GM21515 (cell line): ENCODE measurements around the gene ACVR2A.

Experiments used
- ATAC-seq: cut with Tn5 transposase; IDR thresholded peaks from one replicate; pipeline ENCODE4 v1.9.1; 2021; ENCODE audit not compliant: unreplicated experiment

Gene ACVR2A

DNA sequence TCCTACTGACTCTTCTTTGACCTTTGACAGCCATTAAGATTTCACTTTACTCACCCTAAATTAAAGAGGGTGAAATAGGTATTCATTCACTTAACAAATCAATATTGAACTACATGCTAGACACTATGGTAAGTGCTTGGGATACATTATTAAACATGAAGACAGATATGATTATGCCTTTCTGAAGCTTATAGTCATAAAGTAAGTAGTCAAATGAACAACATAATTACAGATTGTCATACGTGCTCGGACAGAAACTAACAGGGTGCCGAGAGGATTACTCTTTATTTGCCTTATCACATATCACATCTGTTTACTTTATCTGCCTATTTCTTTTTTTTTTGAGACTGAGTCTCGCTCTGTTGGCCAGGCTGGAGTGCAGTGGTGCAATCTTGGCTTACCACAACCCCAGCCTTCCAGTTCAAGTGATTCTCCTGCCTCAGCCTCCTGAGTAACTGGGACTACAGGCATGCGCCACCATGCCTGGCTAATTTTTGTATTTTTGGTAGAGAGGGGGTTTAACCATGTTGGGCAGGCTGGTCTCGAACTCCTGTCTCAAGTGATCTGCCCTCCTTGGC lies 9.8 kb downstream of the ACVR2A start:
- no peak for ATAC-seq

DNA sequence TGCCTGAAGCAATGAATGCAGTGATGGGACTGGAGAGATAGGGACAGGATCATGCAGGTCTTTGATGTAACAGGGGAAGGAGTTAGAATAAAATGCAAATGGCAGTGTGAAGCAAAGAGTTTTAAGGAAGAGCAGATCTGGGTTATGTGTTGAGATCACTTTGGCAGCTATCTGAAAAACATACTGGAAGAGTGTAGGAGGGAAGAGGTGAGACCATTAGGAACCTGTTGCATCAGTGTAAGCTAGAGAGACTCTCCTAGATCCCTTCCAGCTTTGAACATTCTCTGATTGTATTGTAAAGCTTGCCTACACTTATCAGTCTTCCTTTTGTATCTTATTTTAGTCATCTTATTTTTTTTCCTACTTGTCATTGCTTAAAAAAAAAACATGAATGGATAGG lies 10.5 kb downstream of the ACVR2A start:
- no peak for ATAC-seq

DNA sequence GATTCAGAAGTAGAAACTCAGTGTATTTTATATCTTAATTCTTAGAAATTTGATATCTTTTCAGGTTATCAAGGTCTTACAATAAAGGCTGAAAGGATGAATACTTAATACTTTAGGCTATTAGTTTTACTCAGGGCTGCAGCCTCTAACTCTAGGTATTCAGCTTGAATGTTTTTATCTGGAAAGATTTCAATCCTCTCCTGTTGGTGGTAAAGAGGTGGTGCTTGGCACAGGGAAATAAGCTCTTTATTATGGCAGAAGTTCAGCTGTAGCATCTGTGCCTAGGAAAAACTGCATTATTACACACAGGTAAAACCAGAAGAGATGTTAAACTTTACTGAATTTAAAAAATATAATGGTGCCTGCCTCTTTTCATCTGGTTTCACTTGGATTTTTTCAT lies 11.1 kb downstream of the ACVR2A start:
- ATAC-seq, result no peak

DNA sequence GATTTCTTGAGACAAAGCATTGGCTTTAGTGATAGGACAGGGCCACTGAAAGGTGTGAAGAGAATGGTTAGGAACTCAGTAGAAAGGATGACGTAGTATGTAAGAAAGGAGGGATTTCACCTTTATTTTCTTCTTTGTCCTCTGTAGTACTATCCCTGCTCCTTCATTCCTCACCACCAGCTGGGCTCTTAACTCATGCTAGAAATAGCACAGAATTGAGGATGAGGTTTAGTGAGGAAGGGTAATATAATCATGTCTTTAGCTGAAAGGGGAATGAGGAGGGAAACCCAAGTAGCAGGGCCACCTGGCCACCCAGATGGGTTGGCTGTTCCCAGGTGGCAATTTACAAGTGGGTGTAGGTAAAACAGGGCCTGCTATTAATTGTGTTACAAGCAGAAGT lies 15.2 kb downstream of the ACVR2A start:
- no peak for ATAC-seq

DNA sequence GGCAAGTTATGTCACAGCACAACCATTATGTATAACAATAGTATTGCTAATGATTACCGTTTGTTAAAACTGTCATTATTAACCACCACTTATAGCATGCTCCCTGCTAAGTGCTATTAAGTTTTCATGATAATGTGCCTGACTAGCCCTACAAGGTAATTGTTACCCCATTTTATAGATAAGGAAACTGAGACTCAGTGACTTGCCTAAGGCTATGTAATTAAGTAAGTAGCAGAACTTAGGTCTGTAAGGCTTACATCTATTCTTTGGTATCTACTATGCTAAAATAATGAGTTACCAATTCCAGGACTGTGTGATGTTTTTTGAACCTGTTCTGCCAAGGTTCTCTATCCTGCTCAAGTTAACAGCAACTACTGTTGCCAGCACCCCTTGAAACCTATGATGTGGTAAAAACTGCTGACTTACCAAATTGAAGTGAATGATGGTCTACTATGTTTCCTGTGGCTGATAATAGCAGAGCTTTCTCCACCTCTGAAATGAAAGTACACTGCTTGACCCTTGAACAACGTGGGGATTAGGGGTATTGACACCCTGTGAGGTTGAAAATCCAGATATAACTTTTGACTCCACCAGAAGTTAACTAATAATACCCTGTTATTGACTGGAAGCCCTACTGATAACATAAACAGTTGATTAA lies 18.2 kb downstream of the ACVR2A start:
- ATAC-seq, result no peak

DNA sequence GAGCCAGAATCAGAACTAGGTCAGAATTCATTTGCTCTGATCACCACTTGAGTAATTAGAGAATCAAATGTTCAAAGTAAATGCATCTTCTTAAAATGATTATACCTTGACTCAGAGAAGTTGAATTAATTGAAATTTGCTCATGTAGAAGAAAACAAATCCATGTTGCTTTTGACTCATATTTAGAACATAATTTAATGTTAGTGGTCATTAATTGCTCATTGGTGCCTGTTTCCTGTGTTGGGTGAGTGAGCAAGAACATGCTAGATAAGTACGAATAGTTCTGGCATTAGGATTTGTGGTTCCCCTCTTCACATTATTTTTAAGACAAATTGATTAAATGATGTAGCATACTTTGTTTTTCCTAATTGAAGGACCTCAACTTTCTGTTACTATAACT lies 19.0 kb downstream of the ACVR2A start:
- ATAC-seq, result no peak

DNA sequence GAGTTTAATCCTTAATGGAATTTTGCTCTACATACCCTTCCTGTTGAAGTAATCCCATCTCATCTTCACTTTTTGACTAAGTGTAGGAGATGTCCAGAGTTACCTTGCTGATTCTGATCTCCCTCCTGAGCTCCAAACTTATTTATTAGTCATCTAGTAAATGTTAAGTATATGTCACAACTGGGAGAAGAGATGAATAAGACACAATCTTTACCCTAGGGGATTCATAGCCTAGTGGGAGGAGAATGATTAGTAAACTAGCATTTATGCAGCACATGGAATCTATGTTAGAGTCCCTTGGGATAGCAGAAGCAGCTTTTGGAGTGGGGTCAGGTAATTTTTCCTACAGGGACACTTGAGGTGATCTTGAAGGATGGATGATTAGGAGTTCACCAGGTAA lies 20.7 kb downstream of the ACVR2A start:
- ATAC-seq, result no peak

DNA sequence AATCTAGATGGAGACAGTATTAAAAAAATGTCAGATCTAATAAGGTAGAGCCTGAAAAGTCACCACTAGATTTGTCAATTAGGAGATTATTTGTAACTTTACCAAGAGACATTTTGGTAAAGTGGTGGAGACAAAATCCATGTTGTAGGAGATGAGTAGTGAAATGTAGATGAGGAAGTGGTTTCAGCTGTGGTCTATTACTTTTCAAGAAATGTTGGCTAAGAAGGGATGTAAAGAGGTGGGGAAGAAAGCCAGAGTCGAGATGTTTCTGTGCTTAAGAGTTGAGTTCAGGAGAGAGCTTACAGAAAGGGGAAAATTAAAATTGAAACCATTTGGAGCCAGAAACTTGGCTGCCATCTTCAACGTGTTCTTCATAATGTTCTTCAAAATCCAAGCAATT lies 22.2 kb downstream of the ACVR2A start:
- no peak for ATAC-seq

DNA sequence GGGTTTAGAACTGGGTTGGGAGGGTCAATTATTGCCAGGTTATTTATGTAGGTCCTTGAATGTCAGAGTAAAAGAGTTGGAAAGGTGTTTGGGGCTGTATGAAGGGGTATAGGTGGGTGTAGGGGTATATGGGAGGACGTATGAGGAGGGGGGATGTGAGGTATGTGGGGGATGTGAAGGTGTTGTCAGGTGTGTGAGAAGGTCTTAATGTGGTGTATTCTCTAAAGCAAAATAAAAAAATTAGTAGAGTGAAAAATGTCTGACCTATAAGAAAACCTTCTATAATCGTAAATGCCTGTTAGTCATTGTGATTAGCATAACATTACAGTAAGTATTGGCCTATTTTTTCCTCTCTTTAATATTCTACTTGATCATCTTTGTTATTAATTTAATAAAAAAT lies 25.1 kb downstream of the ACVR2A start:
- ATAC-seq, result no peak

DNA sequence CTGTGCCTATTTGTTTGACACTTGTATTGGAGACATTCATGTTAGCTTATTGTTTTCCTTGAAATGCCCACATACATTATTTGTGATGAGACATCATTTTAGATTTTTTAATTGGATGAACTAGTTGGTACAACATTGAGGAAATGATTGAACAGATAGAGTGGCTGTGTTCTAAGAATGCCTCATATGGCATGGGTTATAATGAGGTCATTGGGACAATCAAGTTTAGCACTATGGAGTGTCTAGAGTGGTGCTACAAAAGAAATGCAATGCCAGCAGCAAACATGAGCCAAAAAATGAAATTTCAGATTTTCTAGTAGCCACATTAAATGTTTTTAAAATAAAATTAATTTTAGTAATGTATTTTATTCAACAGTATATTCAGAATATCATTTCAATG lies 28.1 kb downstream of the ACVR2A start:
- ATAC-seq, result no peak

DNA sequence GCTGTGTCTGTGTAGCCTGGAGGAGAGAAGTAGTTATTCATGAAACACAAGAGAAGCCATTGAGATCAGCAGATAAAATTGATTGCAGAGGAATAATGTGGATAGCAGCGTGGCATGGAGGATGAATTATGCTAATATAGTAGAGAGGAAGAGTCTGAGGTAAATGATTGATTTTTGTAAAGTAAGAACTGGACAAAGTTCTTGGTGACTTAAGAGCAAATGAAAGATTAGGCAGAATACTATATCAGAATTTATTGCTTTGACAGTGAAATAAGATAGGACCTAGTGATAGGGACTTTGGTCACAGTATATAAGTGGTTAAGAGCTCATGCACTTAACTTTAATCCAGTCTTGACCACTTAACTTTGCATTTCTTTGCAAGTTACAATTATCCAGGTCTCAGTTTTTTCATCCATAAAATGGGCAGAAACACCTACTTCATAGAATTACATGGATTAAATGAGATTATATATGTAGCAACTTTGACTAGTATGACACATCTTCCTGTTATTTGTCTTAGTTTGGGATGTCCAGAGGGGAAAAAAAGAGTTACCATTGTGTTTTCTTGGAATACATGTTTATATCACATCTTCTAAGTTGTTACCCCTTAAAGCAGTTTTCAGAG lies 29.1 kb downstream of the ACVR2A start:
- no peak for ATAC-seq

DNA sequence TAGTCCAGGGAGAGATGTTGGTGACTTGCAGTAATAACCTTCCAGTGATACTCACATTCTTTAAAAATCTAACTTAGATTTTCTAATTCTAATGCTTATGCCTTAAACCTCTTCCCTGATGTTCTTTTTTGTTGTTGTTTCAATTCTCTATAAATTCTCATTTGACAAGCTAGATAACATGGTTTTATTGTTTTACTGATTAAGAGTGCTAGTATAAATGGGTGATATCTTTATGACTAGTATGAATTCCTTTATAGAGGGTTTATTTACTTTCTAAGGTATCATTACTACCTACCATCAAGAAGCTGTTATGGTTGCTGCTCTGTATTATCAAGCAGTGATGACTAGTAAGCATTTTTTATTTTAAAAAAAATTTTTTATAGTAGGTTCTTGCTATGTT lies 35.0 kb downstream of the ACVR2A start:
- no peak for ATAC-seq

DNA sequence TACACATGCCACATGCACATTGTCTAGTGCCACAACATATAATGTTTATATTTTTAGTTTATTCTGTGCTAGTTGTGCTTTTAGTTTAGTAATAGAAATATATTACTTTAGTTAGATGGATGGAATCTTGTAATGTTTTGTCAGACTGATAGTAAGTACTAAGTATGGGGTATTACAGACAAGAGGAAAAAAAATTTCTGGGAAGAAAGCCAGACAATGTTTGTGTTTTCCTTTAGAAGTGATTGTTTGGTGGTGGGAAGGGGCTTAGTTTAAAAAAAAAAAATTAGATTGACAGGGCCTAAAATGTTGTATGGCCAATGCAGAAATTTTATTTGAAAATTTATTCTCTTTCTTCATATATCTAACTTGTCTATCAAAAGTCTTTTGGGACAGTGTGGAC lies 37.8 kb downstream of the ACVR2A start:
- ATAC-seq, result no peak

DNA sequence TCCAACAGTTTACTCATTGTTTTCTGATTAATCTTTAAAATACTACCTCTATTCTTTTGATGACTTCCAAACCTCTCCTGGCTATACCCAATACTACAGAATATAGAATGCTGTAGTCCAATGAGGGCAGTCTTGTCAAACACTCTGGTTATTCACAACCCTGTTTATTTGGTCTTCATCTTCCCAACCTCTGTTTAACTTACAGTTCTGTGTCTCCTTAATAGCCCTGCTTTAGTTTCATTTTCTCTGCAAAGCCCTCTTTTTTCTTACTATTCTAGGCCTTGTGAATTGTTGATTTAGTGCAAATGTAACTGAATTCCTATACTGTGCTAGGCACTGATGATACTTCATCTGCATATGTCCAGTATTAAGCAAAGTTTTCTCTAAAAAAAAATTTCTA lies 40.0 kb downstream of the ACVR2A start:
- ATAC-seq, result no peak

DNA sequence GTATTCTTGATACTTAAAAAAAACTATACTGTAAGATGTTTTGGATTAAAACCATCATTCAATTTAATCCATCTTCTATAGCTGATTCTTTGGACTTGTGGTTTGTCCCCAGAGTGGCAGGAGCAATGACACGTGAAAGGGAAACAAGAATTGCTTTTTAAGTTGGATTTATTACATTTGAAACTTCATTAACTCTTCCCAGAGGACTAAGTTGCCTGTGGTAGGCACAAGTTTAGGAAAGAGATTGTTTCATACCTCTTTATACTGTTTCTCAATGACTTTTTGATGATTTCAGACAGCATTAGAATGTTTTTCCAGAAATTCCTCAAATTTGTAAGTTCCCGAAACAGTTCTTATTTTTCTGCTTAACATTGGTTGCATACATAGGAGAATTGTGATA lies 41.3 kb downstream of the ACVR2A start:
- ATAC-seq, result no peak

DNA sequence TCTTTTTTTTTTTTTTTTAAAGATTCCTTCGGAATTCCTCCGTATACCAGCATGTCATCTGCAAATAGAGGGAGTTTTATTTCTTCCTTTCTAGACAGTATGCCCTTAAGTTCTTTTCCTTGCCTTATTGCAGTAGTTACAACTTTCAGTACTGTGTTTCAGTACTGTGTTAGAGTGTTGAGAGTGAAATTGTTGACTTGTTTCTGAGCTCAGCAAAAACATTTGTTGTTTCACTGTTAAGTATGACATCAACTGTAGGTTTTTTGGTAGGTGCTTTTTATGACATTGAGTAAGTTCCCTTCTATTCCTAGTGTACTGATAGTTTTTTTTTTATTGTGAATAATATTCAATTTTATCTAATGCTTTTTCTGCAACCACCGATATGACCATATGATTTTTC lies 43.9 kb downstream of the ACVR2A start:
- ATAC-seq, result peak; percentile 63

DNA sequence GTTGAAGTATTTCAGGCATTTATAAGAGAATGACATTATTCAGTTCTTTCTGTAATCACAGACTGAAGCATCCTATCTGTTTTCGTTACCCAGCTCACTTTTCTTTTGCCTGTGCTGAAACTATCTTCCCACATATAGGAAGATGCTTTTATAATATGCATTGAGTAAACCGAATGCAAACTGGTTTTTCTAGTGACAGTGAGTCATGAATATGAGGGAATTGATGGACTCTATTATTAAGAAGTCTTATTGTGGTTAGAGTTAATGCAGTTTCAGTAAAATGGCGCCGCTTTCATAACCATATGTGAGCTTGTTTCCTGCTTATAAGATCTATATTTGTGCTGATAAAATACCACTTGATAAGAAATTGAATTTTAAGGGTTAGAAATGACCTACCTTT lies 59.2 kb downstream of the ACVR2A start:
- no peak for ATAC-seq

DNA sequence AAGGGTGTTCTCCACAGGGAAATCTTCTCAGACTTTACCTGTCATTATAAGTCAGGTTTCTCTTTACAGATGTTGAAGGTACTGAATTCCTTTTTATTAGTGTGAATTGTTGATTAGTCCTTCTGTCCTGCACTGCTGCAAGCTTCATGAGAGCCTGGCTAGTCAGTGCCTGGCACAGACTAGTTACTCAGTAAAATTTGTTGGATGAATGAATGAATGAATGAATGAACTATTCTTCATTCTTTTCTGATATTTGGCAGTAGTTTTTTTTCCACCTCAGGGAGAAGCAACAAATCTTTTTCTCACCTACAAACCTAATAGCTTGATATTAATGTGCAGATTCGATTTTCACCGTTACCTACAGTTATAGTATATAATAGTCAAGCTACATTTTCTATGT lies 64.3 kb downstream of the ACVR2A start:
- no peak for ATAC-seq

DNA sequence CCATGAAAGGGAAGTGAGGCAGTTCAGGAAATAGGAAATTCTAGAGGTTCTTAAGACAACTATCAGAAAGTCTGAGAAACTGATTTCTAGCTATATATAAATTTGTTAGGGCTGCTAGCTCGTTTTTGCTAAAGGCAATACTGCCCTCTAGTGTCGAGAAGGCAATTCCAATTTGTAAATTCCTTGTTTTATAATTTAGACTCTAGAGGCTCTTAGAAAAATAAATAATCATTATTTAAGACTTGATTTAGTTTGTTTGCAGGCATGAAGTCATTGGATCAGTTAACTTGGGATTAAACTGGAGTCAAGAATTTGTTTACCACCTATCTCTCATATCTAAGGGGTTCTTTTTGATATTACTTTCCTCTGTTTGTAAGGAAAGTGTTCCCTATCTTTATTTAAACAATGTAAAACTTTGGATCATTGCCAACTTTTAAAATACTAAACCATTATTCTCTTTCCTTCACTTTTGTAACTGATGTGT lies 66.2 kb downstream of the ACVR2A start:
- no peak for ATAC-seq

DNA sequence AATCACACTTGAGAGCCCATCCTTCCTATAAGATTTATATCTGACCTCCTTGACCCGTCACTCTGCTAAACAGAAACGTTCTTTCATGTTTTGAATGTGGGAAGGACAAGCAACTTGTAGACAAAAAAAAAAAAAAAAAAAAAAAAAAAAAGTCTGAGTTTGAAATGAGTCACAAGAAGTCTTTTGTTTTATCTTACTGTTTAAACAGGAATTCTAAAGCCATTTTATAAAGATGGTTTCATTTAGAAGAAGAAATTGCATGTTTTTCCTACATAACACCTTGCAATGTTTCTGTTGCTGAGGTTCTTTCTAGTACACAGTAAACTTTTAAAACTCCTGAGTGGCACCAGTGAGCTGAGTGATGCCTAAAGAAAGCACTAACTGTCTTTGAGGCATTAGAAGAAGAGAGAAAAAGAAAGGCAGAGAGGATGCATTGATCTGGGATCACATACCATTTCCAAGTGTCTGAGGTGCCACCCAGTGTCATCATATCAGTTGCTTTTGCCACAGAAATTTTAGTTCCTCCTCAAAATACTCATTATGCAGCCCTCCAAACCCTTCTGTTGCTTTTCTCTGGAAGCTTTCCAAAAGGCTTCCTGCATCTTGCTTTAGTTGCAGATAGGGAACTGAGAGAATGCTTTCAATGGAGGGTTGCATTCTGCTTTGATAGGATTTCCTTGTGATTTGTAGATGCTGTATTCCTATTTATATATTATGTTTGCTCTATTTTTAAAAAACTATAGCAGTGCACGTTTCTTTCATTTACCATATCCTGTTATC lies 69.1 kb downstream of the ACVR2A start:
- ATAC-seq, result no peak

DNA sequence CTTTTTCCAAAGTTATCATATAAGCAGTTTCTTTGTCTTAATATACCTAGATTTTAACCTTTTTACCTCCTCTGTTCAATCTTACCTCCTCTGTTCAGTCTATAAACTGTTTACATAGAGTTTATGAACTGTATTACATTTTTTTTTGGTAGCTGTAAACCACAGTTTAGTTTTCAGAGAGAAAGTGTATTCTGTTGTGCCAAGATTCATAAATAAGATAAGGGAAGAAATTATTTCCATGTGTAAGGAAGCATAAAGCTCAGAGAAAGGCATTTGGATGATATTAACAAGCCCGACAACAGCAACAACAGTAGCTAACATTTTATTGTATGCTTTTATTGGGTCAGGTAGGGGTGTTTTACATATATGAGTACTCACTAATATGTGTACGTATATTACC lies 71.2 kb downstream of the ACVR2A start:
- ATAC-seq, result no peak

DNA sequence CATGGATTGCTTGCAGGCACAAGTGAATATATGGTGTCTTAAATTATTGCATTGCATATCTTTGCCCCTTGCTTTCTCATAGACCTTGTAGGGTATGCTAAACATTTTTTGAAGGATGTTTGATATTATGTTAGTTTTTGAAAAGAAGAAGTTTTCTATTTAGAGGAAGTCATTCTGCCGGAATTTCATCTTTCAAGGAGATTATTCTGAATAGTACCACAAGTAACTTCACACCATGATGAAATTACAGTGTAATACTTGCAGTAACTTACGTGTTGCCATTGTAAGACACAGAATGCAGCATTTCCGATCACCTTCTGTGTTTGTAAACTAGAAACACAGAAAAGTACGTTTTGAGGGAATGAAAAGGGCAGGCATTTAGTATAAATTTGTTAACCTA lies 71.9 kb downstream of the ACVR2A start:
- no peak for ATAC-seq
